GM12874 (cell line): ENCODE measurements around the gene PIN4.
A peak's percentile ranks its signal among the peaks of the same experiment; 100 is the strongest.

Experiments
- TF ChIP-seq, protein P1 (sequence below): IDR thresholded peaks from 2 replicates; pipeline ENCODE4 v1.5.1; 2011; ENCODE audit warnings: low read depth, mild to moderate bottlenecking, control low read depth, low read length, moderate library complexity; ENCODE audit not compliant: insufficient read depth

The PIN4 gene

DNA sequence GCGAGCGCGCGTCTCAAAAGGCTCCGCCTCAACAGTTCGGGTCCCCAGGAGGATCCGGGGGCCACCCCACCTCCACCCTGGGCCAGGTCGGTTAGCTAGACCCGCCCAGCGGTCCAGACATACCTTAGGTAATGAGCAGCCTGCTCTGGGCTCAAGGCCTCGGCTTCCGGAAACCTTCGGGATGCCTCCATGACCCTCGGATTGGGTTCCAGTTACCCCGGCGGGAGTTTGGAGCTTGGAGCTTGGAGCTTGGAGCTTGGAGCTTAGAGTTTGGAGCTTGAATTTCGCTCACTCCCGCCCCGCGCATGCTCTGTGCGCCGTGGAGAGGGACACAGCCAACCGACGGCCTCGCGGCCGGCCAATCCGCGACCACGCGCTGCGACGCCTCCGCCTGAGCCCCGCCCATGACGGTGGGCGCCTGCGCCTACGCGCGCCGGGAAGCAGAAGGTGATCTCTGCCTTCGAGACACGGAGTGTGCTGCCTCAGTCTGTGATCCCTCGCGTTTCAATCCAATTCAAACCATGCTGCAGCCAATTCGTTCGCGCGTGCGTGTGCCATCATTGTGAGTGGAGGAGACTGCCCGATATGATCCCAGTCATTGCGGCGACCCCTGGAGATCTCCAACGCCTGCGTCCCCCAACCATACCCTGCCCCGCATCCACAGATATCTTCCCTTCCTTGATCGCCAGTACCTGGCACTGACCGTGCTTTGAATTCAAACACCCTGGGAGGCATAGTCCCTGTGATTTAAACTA lies 57.3 kb downstream of the PIN4 start, which contains the start of gene ERCC6L:
TSS of gene ERCC6L (minus strand) at position 307 of the 755 bp plus-strand sequence. CDS start at position 191, 116 bp downstream.
- TF ChIP-seq, protein P1, sequence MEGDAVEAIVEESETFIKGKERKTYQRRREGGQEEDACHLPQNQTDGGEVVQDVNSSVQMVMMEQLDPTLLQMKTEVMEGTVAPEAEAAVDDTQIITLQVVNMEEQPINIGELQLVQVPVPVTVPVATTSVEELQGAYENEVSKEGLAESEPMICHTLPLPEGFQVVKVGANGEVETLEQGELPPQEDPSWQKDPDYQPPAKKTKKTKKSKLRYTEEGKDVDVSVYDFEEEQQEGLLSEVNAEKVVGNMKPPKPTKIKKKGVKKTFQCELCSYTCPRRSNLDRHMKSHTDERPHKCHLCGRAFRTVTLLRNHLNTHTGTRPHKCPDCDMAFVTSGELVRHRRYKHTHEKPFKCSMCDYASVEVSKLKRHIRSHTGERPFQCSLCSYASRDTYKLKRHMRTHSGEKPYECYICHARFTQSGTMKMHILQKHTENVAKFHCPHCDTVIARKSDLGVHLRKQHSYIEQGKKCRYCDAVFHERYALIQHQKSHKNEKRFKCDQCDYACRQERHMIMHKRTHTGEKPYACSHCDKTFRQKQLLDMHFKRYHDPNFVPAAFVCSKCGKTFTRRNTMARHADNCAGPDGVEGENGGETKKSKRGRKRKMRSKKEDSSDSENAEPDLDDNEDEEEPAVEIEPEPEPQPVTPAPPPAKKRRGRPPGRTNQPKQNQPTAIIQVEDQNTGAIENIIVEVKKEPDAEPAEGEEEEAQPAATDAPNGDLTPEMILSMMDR, result no peak

GRCh38 chrX:72240976-72241375 lies 59.4 kb downstream of the PIN4 start:
- TF ChIP-seq, protein P1, result no peak

DNA sequence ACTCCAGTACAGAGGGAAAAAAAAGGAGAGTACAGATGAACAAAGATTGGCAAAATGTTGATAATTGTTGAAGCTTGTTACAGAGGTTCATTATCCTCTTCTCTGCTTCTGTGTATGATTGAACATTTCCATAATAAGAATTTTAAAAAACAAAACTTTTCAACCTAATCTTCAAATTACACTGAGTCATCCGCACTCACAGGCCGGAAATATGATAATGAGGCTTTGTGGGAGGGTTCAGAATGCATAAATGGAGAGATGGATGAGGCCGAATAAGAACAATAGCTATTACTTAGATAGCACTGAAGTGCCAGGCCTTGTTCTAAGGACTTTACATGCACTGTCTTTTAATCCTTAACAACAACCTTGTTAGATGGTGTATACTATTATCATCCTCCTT lies 61.9 kb downstream of the PIN4 start:
- TF ChIP-seq, protein P1, result no peak

- TF ChIP-seq, protein P1, result peak; percentile 58; the same call in 1 of the 2 replicates
These were observed 64.0 kb downstream of the PIN4 start for GRCh38 chrX:72245461-72246089.

DNA sequence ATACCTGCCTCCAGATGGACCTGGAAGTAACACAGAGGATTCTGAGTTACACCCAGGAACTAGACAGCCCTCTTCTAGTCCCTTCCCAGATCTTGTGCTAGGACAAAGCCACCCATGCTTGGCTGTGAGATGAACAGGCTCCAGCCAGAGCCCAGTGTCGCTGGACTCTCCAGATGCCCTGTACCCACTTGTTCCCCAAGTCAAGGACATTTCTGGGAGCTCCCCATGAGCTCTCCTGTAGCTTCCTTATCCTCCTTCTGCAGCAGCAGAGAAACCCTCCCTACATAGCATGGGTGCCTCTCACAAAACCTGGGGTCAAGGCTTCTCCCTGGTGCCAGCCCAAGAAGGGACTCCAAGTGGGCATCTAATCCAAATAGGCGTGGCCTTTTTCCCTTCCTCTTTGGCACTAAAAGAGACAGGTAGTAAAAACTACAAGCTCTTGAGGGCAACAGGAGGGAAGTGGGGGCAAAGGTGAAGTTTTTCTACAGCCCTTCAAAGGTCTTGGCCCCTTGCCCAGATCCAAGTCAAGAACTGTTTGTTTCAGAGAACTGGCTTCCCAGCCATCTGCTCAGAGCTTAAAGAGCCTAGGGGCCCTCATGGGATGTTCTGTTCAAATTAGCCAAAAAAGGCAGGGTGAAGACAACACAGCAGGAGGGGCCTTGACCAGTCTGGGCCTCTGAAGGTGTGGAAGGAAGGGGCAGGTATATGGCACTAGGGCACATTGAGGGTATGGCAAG lies 65.8 kb downstream of the PIN4 start:
- TF ChIP-seq, protein P1, result no peak
